GM12872 (cell line): ENCODE measurements around the gene PWWP2B.

Source experiments
- TF ChIP-seq, protein P1 (sequence below): IDR thresholded peaks from 3 replicates; pipeline ENCODE4 v1.5.1; 2011; ENCODE audit warnings: low read depth, mild to moderate bottlenecking, low read length, moderate library complexity; ENCODE audit not compliant: insufficient read depth

Gene PWWP2B

DNA sequence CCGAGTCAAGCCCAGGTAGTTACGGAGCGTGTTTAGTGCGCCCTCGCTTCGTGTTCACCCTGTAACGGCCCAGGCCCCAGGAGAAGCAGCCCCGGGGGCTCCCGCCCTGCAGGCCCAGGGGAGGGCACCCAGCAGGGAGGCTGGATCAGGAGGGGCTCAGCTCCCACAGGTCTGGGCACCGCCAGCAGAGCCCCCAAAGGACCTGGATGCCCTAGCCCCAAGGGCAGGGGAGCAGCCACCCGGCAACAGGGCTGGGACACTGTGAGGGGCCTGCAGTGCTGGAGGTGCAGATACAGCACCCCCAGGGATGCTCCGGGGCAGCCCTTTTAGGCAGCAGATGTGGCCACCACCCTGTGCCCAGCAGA is 35.2 kb downstream of the PWWP2B start:
- TF ChIP-seq, protein P1, sequence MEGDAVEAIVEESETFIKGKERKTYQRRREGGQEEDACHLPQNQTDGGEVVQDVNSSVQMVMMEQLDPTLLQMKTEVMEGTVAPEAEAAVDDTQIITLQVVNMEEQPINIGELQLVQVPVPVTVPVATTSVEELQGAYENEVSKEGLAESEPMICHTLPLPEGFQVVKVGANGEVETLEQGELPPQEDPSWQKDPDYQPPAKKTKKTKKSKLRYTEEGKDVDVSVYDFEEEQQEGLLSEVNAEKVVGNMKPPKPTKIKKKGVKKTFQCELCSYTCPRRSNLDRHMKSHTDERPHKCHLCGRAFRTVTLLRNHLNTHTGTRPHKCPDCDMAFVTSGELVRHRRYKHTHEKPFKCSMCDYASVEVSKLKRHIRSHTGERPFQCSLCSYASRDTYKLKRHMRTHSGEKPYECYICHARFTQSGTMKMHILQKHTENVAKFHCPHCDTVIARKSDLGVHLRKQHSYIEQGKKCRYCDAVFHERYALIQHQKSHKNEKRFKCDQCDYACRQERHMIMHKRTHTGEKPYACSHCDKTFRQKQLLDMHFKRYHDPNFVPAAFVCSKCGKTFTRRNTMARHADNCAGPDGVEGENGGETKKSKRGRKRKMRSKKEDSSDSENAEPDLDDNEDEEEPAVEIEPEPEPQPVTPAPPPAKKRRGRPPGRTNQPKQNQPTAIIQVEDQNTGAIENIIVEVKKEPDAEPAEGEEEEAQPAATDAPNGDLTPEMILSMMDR = no peak

DNA sequence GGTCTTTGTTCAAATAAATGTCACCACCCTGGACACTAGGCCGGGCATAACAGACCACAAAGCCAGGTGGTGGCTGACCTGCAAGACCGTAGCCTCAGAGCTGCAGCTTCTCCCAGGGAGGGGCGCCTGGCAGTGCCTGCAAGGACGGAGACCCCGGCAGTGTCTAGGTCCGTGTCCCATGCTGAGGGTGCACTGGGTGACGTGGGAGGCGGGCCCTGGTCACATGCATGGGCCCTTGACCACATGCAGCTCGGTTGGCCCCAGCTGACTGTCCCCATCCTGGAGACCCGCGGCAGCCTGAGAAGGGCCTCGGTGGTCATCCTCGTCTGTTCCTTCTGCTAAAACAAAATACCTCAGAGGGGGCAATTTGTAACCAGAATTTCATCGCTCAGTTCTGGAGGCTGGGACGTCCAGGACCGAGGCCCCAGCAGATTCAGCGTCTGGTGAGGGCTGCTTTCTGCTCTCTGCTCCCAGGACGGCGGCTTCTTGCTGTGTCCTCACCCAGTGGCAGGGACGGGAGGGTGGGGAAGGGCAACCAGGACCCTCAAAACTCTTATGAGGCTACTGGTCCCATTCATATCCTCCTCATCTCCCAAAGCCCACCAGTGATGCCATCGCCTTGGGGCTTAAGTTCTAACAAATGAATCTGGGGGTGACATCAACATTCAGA is 36.8 kb downstream of the PWWP2B start:
- TF ChIP-seq, protein P1 = no peak

DNA sequence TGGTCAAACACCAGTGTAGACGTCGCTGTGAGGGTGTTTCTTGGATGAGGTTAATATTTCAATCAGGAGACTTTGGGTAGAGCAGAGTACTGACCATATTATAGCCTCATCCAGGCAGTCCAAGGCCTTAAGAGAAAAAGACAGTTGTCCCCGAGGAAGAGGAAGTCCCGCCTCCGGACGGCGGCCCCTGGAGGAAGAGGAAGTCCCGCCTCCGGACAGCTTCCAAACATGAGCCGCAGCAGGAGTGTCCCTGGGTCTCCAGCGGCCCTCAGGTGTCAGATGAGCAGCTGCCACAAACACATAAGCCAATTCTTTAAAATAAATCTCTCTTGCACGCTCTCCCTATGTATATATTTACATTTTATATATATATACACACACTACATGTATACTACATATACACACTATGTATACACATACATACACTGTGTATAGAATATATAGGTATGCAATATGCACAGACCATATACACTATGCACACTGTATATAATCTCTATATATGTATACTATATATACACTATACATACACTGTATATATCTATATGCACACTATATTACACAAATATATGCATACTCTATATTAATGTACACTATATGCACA is 37.5 kb downstream of the PWWP2B start:
- TF ChIP-seq, protein P1 = no peak

DNA sequence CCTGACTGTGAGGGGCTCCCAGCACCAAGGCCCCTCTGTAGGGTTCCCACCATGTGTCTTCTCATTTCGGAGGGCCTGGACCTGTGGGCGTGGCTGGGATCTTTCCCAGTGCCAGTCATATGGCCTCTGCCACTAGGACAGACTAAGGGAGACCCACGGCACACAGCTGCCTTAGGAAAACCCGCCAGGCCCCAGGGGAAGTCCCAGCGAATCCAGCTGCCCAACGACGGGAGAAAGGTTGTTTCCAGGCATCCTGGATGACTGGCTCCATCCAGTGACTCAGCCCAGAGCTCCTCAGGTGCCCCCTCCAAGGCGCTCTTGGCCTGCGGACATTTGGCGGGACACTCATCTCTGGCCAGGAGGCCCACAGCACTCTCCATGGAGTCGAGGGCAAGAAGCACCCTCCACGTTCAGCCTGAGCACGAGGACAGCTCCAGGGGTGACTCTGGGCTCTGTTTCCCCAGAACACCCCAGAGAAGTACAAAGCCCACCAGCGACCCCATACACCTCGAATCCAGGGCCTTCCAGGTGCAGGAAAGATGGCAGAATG is 39.9 kb downstream of the PWWP2B start:
- TF ChIP-seq, protein P1 = no peak

DNA sequence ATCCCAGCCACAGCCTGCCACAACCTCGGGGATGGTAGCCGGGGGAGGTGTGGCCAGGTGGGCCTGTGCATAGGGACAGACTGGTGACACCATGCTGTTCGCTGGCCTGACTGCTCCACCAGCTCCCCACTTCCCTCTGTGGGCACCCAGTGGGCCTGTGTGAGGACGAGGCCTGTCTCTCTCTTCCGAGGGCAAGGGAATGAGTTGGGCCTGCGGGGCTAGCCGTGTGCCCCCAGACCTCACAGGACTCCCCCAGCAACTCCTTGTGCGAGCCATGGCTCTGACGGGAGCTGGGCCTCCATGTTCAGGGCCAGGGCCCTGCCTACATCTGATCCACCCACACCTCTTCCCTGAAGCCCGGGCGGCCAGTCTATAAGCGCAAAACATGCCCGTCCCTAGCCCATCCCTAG is 40.5 kb downstream of the PWWP2B start:
- TF ChIP-seq, protein P1 = no peak

DNA sequence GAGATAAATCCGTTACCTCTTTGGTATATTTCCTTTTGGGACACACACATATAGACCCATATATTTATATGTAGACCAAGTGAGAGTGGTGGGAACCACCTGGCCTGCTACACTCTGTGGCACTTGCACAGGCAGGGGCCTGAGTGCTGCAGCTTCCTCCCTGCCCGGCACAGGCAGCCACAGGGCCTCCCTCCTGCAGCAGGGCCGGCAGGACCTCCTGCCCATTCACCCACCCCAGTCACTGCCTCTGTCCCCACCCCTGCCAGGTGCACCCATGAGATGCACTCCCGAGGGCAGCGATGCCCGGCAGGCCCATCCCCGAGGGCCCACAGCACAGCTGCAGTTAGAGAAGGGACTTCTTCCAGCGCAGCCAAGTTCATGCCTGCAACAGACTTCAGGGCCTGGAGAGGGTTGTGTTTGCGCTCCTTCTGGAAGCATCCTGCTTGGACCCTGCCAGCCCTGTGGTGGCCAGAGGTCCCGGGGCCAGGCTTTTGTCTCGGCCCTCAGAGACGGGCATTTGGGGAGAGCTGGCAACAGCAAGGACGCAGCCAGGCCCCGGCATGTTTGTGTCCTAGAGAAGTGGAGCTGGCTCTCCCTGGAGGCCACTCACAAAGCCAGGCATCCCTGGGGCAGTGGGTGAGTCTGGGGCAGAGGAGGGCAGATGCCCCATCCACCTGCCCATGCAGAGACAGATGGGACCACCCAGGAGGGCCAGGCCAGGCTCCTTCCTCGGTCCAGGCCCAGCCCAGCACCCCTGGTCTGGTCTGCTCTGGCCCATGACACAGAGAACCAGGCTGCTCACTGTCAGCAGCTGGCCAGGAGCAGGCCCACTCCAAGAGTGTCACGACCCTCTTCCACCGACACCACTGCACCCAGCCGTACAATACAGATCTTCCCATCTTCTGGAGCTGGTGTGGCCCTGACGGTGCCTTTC is 41.4 kb downstream of the PWWP2B start:
- TF ChIP-seq, protein P1 = no peak

DNA sequence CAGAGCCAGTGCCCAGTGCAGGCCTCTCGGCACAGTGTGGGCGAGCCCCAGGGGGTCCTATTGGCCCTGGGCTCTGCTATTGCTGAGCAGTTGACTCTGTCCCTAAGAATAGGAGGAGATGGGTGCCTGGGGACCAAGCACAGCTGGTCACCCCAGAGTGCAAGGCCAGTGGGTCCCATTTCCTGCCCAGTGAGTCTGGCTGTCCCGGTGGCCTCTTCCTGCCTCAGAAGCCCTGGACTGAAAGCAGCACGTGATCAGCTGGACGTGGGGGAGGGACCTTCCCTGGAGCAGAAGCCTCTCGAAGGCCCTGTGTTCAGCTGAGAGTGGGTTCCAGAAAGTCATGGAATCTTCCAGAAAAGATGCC is 42.0 kb downstream of the PWWP2B start:
- TF ChIP-seq, protein P1 = no peak
